GM23248 (cell line): ENCODE results near the gene PGLYRP3. TPM values are rescaled to one million over a fixed set of nuclear protein-coding genes. Genes with fewer than 3 reads are reported as not detected.
"Not testable (repeated sequence)": the region's sequence is repeated elsewhere in the genome, so short reads cannot be mapped to it uniquely, and the experiment has no call there.

Experiments
- DNase-seq: peaks from one replicate; pipeline ENCODE4 v3.0.0-alpha.2; 2015
- H2AFZ ChIP-seq: fragments of 200-600 bp; sonication (generic); 2 replicates; pipeline ENCODE4 v1.6.1; 2016; ENCODE audit warnings: antibody characterized with exemption
- H3F3A ChIP-seq: fragments of 200-600 bp; sonication (generic); 2 replicates; pipeline ENCODE4 v1.6.1; 2016; ENCODE audit warnings: mild to moderate bottlenecking, antibody characterized with exemption, mixed run types; ENCODE audit not compliant: insufficient read depth
- H3K27ac ChIP-seq: fragments of 200-600 bp; sonication (generic); 2 replicates; pipeline ENCODE4 v1.5.1; 2016; ENCODE audit warnings: mild to moderate bottlenecking
- H3K27me3 ChIP-seq: fragments of 200-600 bp; sonication (generic); replicated peaks from 2 replicates; pipeline ENCODE4 v1.6.1; 2016; ENCODE audit warnings: mild to moderate bottlenecking; ENCODE audit not compliant: insufficient read depth
- H3K36me3 ChIP-seq: fragments of 200-600 bp; sonication (generic); 2 replicates; pipeline ENCODE4 v1.6.1; 2016; ENCODE audit warnings: low read depth, mild to moderate bottlenecking
- H3K4me1 ChIP-seq: fragments of 200-600 bp; sonication (generic); 2 replicates; pipeline ENCODE4 v1.6.1; 2016; ENCODE audit warnings: mild to moderate bottlenecking; ENCODE audit not compliant: insufficient read depth
- H3K4me2 ChIP-seq: fragments of 200-600 bp; sonication (generic); one replicate; pipeline ENCODE4 v1.6.1; 2016; ENCODE audit warnings: mild to moderate bottlenecking; ENCODE audit not compliant: unreplicated experiment
- H3K4me3 ChIP-seq: fragments of 200-600 bp; sonication (generic); 2 replicates; pipeline ENCODE4 v1.5.1; 2016; ENCODE audit warnings: mild to moderate bottlenecking
- H3K79me2 ChIP-seq: fragments of 200-600 bp; sonication (generic); 2 replicates; pipeline ENCODE4 v1.6.1; 2016; ENCODE audit warnings: mild to moderate bottlenecking; ENCODE audit not compliant: insufficient read depth
- H3K9ac ChIP-seq: fragments of 200-600 bp; sonication (generic); 2 replicates; pipeline ENCODE4 v1.6.1; 2016; ENCODE audit warnings: mild to moderate bottlenecking
- H3K9me2 ChIP-seq: fragments of 200-600 bp; sonication (generic); 2 replicates; pipeline ENCODE4 v1.6.1; 2016; ENCODE audit warnings: mixed run types, mild to moderate bottlenecking, moderate library complexity; ENCODE audit not compliant: insufficient read depth
- H3K9me3 ChIP-seq: fragments of 200-600 bp; sonication (generic); one replicate; pipeline ENCODE4 v1.6.1; 2017; ENCODE audit warnings: low read depth
- H4K20me1 ChIP-seq: fragments of 200-600 bp; sonication (generic); 2 replicates; pipeline ENCODE4 v1.6.0; 2016; ENCODE audit not compliant: insufficient read depth
- EZH2 ChIP-seq: fragments of 200-600 bp; sonication (generic); IDR thresholded peaks from 2 replicates; pipeline ENCODE4 v1.6.1; 2018; ENCODE audit warnings: antibody characterized with exemption, mild to moderate bottlenecking; ENCODE audit not compliant: insufficient read depth, poor library complexity, severe bottlenecking
- EZH2phosphoT487 ChIP-seq: fragments of 200-600 bp; sonication (generic); IDR thresholded peaks from 2 replicates; pipeline ENCODE4 v1.6.1; 2018; ENCODE audit warnings: antibody characterized with exemption, moderate library complexity, mild to moderate bottlenecking, low read depth; ENCODE audit not compliant: insufficient read depth
- WGBS, 2 experiments: methylation state at CpG; one replicate each; pipeline ENCODE4 v1.1.6; 2015 to 2017; ENCODE audit warnings: low lambda C conversion rate in 2 of 2, low coverage in 1 of 2; ENCODE audit errors: missing lambda C conversion rate in 2 of 2; 5-methylcytosine and 5-hydroxymethylcytosine counted together
- in situ Hi-C: fragments of 300-500 bp; cut with MboI; formaldehyde crosslinking; loops from 2 replicates; pipeline ENCODE4 v1.15.0; 2020
- polyA plus RNA-seq: library from polyadenylated mRNA; unstranded; fragments of >200 nt; fragmentation: Nextera tagmentation; extraction: Ambion mirVana; gene quantifications from 2 replicates; pipeline ENCODE4 v1.2.1, GENCODE V29; 2016
- total RNA-seq: library from RNA; depleted of rRNA; stranded (reverse); fragments of >200 nt; shearing (Covaris generic); gene quantifications from 2 replicates; pipeline ENCODE4 v1.2.3, GENCODE V29; 2014

The PGLYRP3 gene
- total and polyA plus RNA-seq, 2 experiments from 2014 or later = not detected

DNA sequence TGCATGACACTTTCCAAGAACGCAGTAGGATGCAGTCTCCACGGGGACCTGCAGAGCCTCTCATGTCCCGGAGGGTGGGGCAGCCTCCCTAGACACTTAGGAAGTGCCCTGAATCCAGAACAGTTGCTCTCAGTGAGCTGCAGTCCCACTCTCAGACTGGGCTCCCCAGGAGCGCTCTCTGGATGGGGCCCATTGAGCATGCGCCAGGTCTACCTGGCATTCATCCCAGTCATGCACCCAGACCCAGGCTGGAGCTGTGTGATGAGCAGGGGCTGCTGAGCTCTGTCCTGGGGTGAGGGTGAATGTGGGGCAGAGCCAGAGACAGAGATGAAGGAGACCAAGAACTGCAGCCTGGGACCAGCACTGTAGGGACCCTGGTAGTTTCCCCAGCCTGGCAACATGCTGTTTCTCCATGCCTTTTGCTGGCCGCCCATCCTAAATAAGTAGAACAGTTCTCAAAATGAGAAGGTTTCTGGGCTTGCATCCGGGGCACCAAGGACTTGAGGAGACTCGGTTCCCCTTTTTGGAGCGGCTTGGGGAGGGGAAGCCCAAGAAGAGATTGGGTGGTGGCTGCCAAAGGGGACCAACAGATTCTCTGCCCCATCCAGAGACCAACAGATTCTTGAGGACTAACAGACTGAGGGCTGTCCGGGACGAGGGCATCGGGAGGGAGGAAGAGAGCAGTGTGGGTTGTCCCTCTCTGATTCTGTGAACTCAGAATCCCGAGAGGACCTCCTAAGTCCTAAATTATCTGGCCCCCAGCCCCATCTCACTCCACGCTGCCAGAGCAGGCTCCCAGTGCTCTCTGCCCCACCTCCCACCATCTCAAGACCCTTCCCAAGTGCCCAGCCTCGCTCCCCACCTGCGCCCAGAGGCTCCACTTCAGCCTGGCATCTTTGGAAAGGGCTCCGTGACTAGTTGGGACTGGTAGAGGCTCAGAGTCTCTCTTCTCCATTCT, 36.9 kb upstream of the PGLYRP3 start:
- peaks cover 40% of the 10 kb centered on the region for H3K27me3 ChIP-seq
- in situ Hi-C loops = loop anchor here (25.0 kb wide), 1 partner anchor 388 kb away; the partner anchor contains the start of gene INTS3

DNA sequence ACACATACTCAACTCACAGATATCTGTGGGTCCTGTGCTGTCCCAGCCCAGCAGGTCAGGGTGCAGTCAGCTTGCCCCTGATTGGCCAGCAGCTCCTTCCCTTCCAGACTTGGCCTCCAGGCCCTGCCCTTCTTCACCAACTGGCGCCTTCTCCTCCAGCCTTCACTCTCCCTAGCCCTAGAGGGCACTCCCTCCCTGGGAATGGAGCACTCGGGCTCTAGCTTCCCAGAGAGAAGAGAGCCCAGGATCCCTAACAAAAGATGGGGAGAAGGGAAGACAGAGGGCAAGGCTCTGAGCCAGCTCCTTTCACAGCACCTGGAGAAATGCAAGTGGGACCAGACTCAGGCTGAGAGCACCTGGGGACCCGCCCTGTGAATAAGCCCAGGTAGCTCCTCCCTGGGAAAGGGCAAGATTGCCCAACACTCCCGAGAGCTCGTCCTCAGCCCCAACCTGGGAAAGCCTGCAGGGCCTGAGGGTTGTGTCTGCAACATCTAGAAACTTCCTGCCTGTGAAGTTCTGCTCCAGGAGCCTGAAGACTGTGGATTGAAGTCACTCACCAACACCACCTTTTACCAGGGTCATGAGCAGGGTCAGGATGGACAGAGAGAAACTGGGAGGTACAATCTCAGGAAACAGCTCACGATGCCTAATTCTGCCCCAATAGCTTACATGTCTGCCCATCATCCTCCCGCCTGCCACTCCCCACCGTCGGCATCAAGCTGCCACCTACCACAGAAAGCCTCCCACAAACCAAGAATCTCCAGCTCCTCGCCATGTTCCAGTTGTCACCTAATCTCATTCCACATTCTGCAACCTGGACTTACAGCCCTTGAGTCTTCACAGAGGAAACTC, 36.0 kb upstream of the PGLYRP3 start, which contains the start of gene PGLYRP4:
PGLYRP4 (minus strand) TSS at position 331 of the 852 bp plus-strand sequence. CDS start 909 bp downstream, outside the sequence.
- H3K27me3 ChIP-seq = peaks cover 40% of the 10 kb centered on the region
- in situ Hi-C loops = no loop called here
- H3K27ac ChIP-seq = no peak within 1 kb of the TSS
- H3F3A ChIP-seq = no peaks in the 10 kb centered on the region
- H3K79me2 ChIP-seq = no peaks in the 10 kb centered on the region
- no peaks in the 10 kb centered on the region for H3K9me3 ChIP-seq
- no peak within 1 kb of the TSS for H3K4me2 ChIP-seq
- no peaks in the 10 kb centered on the region for H3K4me1 ChIP-seq
- H2AFZ ChIP-seq = no peak within 1 kb of the TSS
- H3K9me2 ChIP-seq = no peaks in the 10 kb centered on the region
- DNase-seq = no peak
- H3K36me3 ChIP-seq = no peaks in the 10 kb centered on the region
- TF ChIP-seq EZH2phosphoT487 = no peak
- TF ChIP-seq EZH2 = no peak
- H3K4me3 ChIP-seq = no peak within 1 kb of the TSS
- H3K9ac ChIP-seq = no peak within 1 kb of the TSS
- 41 to 42% methylated on average over 10 of the region's 10 CpGs for WGBS, 2 experiments
- no peaks in the 10 kb centered on the region for H4K20me1 ChIP-seq

More for the DNA sequence above, 36.9 kb upstream of the PGLYRP3 start:
- H3K9ac ChIP-seq = no peak overlapping the region
- H3K4me3 ChIP-seq = no peak overlapping the region
- no peak overlapping the region for H3K27ac ChIP-seq
- H2AFZ ChIP-seq = no peak overlapping the region
- no peaks in the 10 kb centered on the region for H3K36me3 ChIP-seq
- no peaks in the 10 kb centered on the region for H3K4me1 ChIP-seq
- no peaks in the 10 kb centered on the region for H3K9me2 ChIP-seq
- H3K79me2 ChIP-seq = no peaks in the 10 kb centered on the region
- H3K4me2 ChIP-seq = no peak overlapping the region
- no peak for DNase-seq
- H3K9me3 ChIP-seq = no peaks in the 10 kb centered on the region
- WGBS, 2 experiments = 40 to 42% methylated on average over 16 to 17 of the region's 17 CpGs
- TF ChIP-seq EZH2 (no peak), EZH2phosphoT487 (no peak)
- no peaks in the 10 kb centered on the region for H4K20me1 ChIP-seq
- H3F3A ChIP-seq = no peaks in the 10 kb centered on the region

DNA sequence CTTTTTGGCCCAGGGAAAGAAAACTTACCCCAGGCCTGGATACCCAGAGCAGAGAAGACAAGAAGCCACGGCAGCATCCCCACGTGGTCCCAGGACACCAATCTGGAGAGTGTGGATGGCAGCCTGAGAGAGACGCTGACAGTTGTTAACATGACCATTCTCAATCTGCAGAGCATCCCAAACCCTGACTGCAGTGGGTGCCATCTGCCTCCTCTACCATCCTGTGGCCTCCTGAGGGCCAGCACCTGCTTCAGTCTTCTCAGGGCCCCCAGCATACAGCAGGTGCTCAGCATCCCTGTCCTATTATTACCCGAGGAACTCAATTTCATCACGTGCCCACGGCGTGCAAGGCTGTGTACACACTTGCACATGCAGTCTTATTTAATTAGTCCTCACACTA, 35.1 kb upstream of the PGLYRP3 start:
- DNase-seq = no peak
- Histone ChIP-seq H3K27ac (no peak overlapping the region), H3F3A (no peaks in the 10 kb centered on the region), H3K4me3 (no peak overlapping the region), H3K9me3 (no peaks in the 10 kb centered on the region), H3K4me2 (no peak overlapping the region), H3K9ac (no peak overlapping the region), H3K27me3 (peaks cover 40% of the 10 kb centered on the region), H2AFZ (no peak overlapping the region), H3K4me1 (no peaks in the 10 kb centered on the region), H3K36me3 (no peaks in the 10 kb centered on the region), H3K9me2 (no peaks in the 10 kb centered on the region), H4K20me1 (no peaks in the 10 kb centered on the region), H3K79me2 (no peaks in the 10 kb centered on the region)
- TF ChIP-seq EZH2phosphoT487 (no peak), EZH2 (no peak)
- in situ Hi-C loops = no loop called here
- 22 to 33% methylated on average over 7 of the region's 7 CpGs for WGBS, 2 experiments

DNA sequence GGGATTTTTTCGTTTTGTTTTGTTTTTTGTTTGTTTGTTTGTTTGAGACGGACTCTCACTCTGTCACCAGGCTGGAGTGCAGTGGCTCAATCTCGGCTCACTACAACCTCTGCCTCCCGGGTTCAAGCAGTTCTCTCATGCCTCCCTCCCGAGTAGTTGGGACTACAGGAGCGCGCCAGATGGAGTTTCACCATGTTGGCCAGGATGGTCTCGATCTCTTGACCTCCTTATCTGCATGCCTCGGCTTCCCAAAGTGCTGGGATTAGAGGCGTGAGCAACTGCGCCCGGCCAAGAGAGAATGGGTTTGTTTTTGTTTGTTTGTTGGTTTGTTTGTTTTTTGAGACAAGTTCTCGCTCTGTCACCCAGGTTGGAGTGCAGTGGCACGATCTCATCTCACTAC, 34.3 kb upstream of the PGLYRP3 start:
- DNase-seq, H3K36me3 ChIP-seq, H3K4me1 ChIP-seq, H3K9me2 ChIP-seq, H3K4me3 ChIP-seq, in situ Hi-C loops, H3K27ac ChIP-seq, H3K9me3 ChIP-seq, H3K9ac ChIP-seq, H3F3A ChIP-seq, H3K79me2 ChIP-seq, H4K20me1 ChIP-seq, H3K4me2 ChIP-seq, H2AFZ ChIP-seq: not testable (repeated sequence)
- 58 to 62% methylated on average over 14 of the region's 14 CpGs for WGBS, 2 experiments
- peaks cover 38% of the 10 kb centered on the region for H3K27me3 ChIP-seq
